IMR-90 (cell line): ENCODE measurements around the gene VILL. TPM values are rescaled to one million over a fixed set of nuclear protein-coding genes. Genes with fewer than 3 reads are reported as not detected.

Source experiments
- ATAC-seq: fragments of 200-7000 bp; cut with Tn5 transposase; 2 replicates; pipeline ENCODE4 v1.9.1; 2020; ENCODE audit warnings: low read depth, mild to moderate bottlenecking, moderate library complexity
- BruUV-seq: library from RNA; stranded (reverse); fragments of 400-500 nt; replicated peaks from 2 replicates; lab custom pipeline; 2021; lab: Mats Ljungman, UMichigan
- CTCF ChIA-PET: fragments of 300-600 bp; formaldehyde crosslinking; extraction: SDS; loops from one replicate; lab custom pipeline; 2021; ENCODE audit warnings: antibody characterized with exemption; lab: Yijun Ruan, JAX
- POLR2A ChIA-PET: fragments of 300-600 bp; sonication (Branson Sonifier 250); formaldehyde crosslinking; loops from one replicate; lab custom pipeline; 2022; ENCODE audit warnings: antibody characterized with exemption; ENCODE audit not compliant: unreplicated experiment; lab: Charles Lee
- DNase-seq: peaks from one replicate; pipeline ENCODE4 v3.0.0; 2013
- H2AFZ ChIP-seq: replicated peaks from 2 replicates; pipeline ENCODE3; 2013; ENCODE audit warnings: low read length, mild to moderate bottlenecking; ENCODE audit not compliant: poor library complexity
- H2AK5ac ChIP-seq: 2 replicates; pipeline ENCODE4 v1.6.1; 2013; ENCODE audit warnings: low read depth, low read length, inconsistent platforms
- H2AK9ac ChIP-seq: replicated peaks from 2 replicates; pipeline ENCODE3; 2013; ENCODE audit warnings: mild to moderate bottlenecking, low read depth, low read length, moderate library complexity; ENCODE audit not compliant: poor library complexity
- H2BK120ac ChIP-seq: 2 replicates; pipeline ENCODE4 v1.6.1; 2013; ENCODE audit warnings: low read depth, low read length, inconsistent platforms
- H2BK15ac ChIP-seq: 3 replicates; pipeline ENCODE4 v1.6.1; 2013; ENCODE audit warnings: low read depth, low read length, inconsistent platforms
- H2BK20ac ChIP-seq: 2 replicates; pipeline ENCODE4 v1.6.1; 2013; ENCODE audit warnings: low read depth, mild to moderate bottlenecking, inconsistent platforms, low read length, moderate library complexity
- H2BK5ac ChIP-seq: 2 replicates; pipeline ENCODE4 v1.6.1; 2013; ENCODE audit warnings: mild to moderate bottlenecking, low read depth, low read length, inconsistent platforms; ENCODE audit not compliant: poor library complexity, severe bottlenecking
- H3K14ac ChIP-seq: replicated peaks from 2 replicates; pipeline ENCODE4 v1.6.1; 2013; ENCODE audit warnings: low read depth, low read length, inconsistent platforms
- H3K18ac ChIP-seq: 2 replicates; pipeline ENCODE4 v1.6.1; 2013; ENCODE audit warnings: low read depth, low read length, control low read depth
- H3K23ac ChIP-seq: 2 replicates; pipeline ENCODE4 v1.6.1; 2013; ENCODE audit warnings: low read depth, low read length, inconsistent platforms
- H3K27ac ChIP-seq: 2 replicates; pipeline ENCODE4 v1.5.1; 2013; ENCODE audit warnings: mild to moderate bottlenecking, control low read depth, low read length; ENCODE audit not compliant: insufficient read depth
- H3K27me3 ChIP-seq: 2 replicates; pipeline ENCODE4 v1.6.1; 2013; ENCODE audit warnings: low read length; ENCODE audit not compliant: control insufficient read depth, insufficient read depth
- H3K36me3 ChIP-seq: 2 replicates; pipeline ENCODE4 v1.6.1; 2013; ENCODE audit warnings: low read length, mixed read lengths; ENCODE audit not compliant: control insufficient read depth, insufficient read depth
- H3K4ac ChIP-seq: 2 replicates; pipeline ENCODE4 v1.6.1; 2013; ENCODE audit warnings: low read depth, low read length, inconsistent platforms
- H3K4me1 ChIP-seq: 2 replicates; pipeline ENCODE4 v1.6.1; 2013; ENCODE audit warnings: low read length, mixed read lengths; ENCODE audit not compliant: control insufficient read depth, insufficient read depth
- H3K4me2 ChIP-seq: 2 replicates; pipeline ENCODE4 v1.6.1; 2013; ENCODE audit warnings: low read depth, mild to moderate bottlenecking, control low read depth, low read length, moderate library complexity
- H3K4me3 ChIP-seq: 2 replicates; pipeline ENCODE4 v1.5.1; 2013; ENCODE audit warnings: low read depth, mild to moderate bottlenecking, control low read depth, low read length, moderate library complexity; ENCODE audit not compliant: insufficient read depth
- H3K56ac ChIP-seq: 2 replicates; pipeline ENCODE4 v1.6.1; 2013; ENCODE audit warnings: low read length, inconsistent platforms; ENCODE audit not compliant: insufficient read depth; ENCODE audit errors: extremely low read depth
- H3K79me1 ChIP-seq, 2 experiments: 2 replicates each; pipeline ENCODE4 v1.6.1; 2013; ENCODE audit warnings: low read length in 2 of 2, inconsistent platforms in 1 of 2, low read depth in 1 of 2
- H3K9ac ChIP-seq: 2 replicates; pipeline ENCODE4 v1.6.1; 2013; ENCODE audit warnings: low read depth, low read length, control low read depth
- H3K9me1 ChIP-seq: 2 replicates; pipeline ENCODE4 v1.6.1; 2013; ENCODE audit warnings: low read length, inconsistent platforms; ENCODE audit not compliant: insufficient read depth
- H3K9me3 ChIP-seq: 2 replicates; pipeline ENCODE4 v1.6.1; 2013; ENCODE audit warnings: low read length; ENCODE audit not compliant: control insufficient read depth, insufficient read depth
- H4K20me1 ChIP-seq: 2 replicates; pipeline ENCODE4 v1.6.1; 2013; ENCODE audit warnings: low read length, inconsistent platforms; ENCODE audit not compliant: insufficient read depth
- H4K5ac ChIP-seq: 2 replicates; pipeline ENCODE4 v1.6.1; 2013; ENCODE audit warnings: mild to moderate bottlenecking, low read depth, low read length, control low read depth
- H4K8ac ChIP-seq, 2 experiments: 2 replicates each; pipeline ENCODE4 v1.6.1; 2013; ENCODE audit warnings: low read depth in 2 of 2, low read length in 2 of 2, control low read depth in 1 of 2, inconsistent platforms in 1 of 2
- H4K91ac ChIP-seq: 2 replicates; pipeline ENCODE4 v1.6.1; 2013; ENCODE audit warnings: low read depth, low read length, inconsistent platforms; ENCODE audit not compliant: insufficient read depth
- ELK1 ChIP-seq: fragments of 150-350 bp; IDR thresholded peaks from 2 replicates; pipeline ENCODE4 v1.6.1; 2016; ENCODE audit warnings: low read depth, mild to moderate bottlenecking, low read length, moderate library complexity, borderline replicate concordance
- FOS ChIP-seq: fragments of 150-350 bp; IDR thresholded peaks from 2 replicates; pipeline ENCODE4 v1.6.1; 2016; ENCODE audit warnings: low read depth, low read length
- NFE2L2 ChIP-seq: fragments of 150-350 bp; IDR thresholded peaks from 2 replicates; pipeline ENCODE4 v1.6.1; 2016; ENCODE audit warnings: low read depth, mild to moderate bottlenecking, low read length
- POLR2A ChIP-seq: IDR thresholded peaks from 2 replicates; pipeline ENCODE4 v1.6.1; 2012; ENCODE audit warnings: mild to moderate bottlenecking, low read depth, low read length
- RCOR1 ChIP-seq: IDR thresholded peaks from 2 replicates; pipeline ENCODE4 v1.6.1; 2012; ENCODE audit warnings: mild to moderate bottlenecking, low read length, improper control_type of control experiment; ENCODE audit not compliant: insufficient replicate concordance
- RFX5 ChIP-seq: IDR thresholded peaks from 2 replicates; pipeline ENCODE4 v1.8.0; 2012; ENCODE audit warnings: low read depth, mild to moderate bottlenecking, low read length, moderate library complexity
- SMC3 ChIP-seq: fragments of 150-350 bp; IDR thresholded peaks from 2 replicates; pipeline ENCODE4 v1.6.1; 2016; ENCODE audit warnings: low read depth, mild to moderate bottlenecking, antibody characterized with exemption, low read length, moderate library complexity
- USF2 ChIP-seq: fragments of 150-350 bp; IDR thresholded peaks from 2 replicates; pipeline ENCODE4 v1.6.1; 2017; ENCODE audit warnings: mild to moderate bottlenecking, antibody characterized with exemption, low read length, low read depth
- WGBS, 2 experiments: methylation state at CpG; one replicate each; pipeline versions ENCODE4 v1.1.5 to v1.1.7; 2013; ENCODE audit warnings: missing lambda C conversion rate in 2 of 2; ENCODE audit not compliant: insufficient read length in 1 of 2; ENCODE audit errors: extremely low coverage in 2 of 2; 5-methylcytosine and 5-hydroxymethylcytosine counted together
- dilution Hi-C: fragments of 300-500 bp; cut with HindIII; formaldehyde crosslinking; loops from one replicate; pipeline ENCODE4 v1.14.3; 2018; ENCODE audit warnings: low sequenced_read_pairs; ENCODE audit not compliant: unreplicated experiment
- in situ Hi-C: fragments of 300-500 bp; cut with MboI; formaldehyde crosslinking; loops from 3 replicates; pipeline ENCODE4 v1.14.3; 2019; ENCODE audit warnings: low sequenced_read_pairs, inconsistent platforms, mixed read lengths
- intact Hi-C: fragments of 100-400 bp; cut with micrococcal nuclease; formaldehyde crosslinking; loops from 2 replicates; pipeline ENCODE4 v1.10.0; 2022
- polyA plus RNA-seq, 3 experiments: library from polyadenylated mRNA; depleted of rRNA; stranded (reverse); fragments of >200 nt; gene quantifications; 2 replicates each; pipeline ENCODE4 v1.2.3, GENCODE V29; 2012; ENCODE audit warnings: low replicate concordance in 1 of 3
- total RNA-seq: library from RNA; depleted of rRNA; stranded (reverse); fragments of >200 nt; gene quantifications from 2 replicates; pipeline ENCODE4 v1.2.3, GENCODE V29; 2012

VILL gene
- total and polyA plus RNA-seq, 2 of the 4 experiments (the other 2 are of a cell fraction): 2.3 to 4.7 TPM

GRCh38 chr3:38038447-38038911 lies 47.9 kb downstream of the VILL start:
- Histone ChIP-seq H3K36me3 (no peaks in the 10 kb centered on the region), H3K4ac (0 out of 2 replicates have a peak overlapping the region, but pooled peaks have one; percentile 66), H3K27me3 (peaks cover 6% of the 10 kb centered on the region), H3K9ac (no peak overlapping the region), H3K4me3 (no peak overlapping the region), H4K91ac (0 out of 2 replicates have a peak overlapping the region, but pooled peaks have one; percentile 13), H3K9me3 (no peaks in the 10 kb centered on the region), H3K9me1 (peaks cover 5% of the 10 kb centered on the region; the same call in 1 of the 2 replicates), H2AK5ac (peak overlapping the region; percentile 54; the same call in 1 of the 2 replicates), H3K27ac (no peak overlapping the region), H3K56ac (no peak overlapping the region), H2BK20ac (no peak overlapping the region), H4K5ac (peak overlapping the region; percentile 67; the same call in 1 of the 2 replicates), H2AFZ (peak overlapping the region; percentile 80), H4K8ac (peak overlapping the region; percentile 62 to 85; a peak in 3 of 4 replicates), H4K20me1 (no peaks in the 10 kb centered on the region), H2BK5ac (no peak overlapping the region), H3K23ac (no peak overlapping the region), H3K18ac (no peak overlapping the region), H3K79me1 (no peaks in the 10 kb centered on the region), H2AK9ac (no peak overlapping the region), H2BK120ac (0 out of 2 replicates have a peak overlapping the region, but pooled peaks have one; percentile 50), H3K14ac (no peak overlapping the region), H2BK15ac (no peak overlapping the region; the same call in 2 of the 3 replicates), H3K4me1 (peaks cover 4% of the 10 kb centered on the region), H3K4me2 (peak overlapping the region; percentile 73; the same call in 1 of the 2 replicates)
- WGBS, 2 experiments: no CpG with 5 or more reads among the region's 5 CpGs
- intact Hi-C loops (no loop called here), in situ Hi-C loops (no loop called here), dilution Hi-C loops (no loop called here)
- ATAC-seq: no peak
- ChIA-PET CTCF (no interaction called here), POLR2A (no interaction called here)
- no TSS peak for BruUV-seq
- no peak for TF ChIP-seq SMC3
- no peak for TF ChIP-seq ELK1
- TF ChIP-seq RFX5: no peak
- no peak for TF ChIP-seq POLR2A
- no peak for TF ChIP-seq USF2
- no peak for TF ChIP-seq RCOR1
- no peak for TF ChIP-seq FOS
- no peak for TF ChIP-seq NFE2L2
- DNase-seq: no peak
